Common myeloid progenitor, CD34-positive (primary cell): ENCODE data around the gene CYB5R4.

ENCODE experiments used
- CTCF ChIA-PET: fragments of 350-600 bp; sonication (Branson Sonifier 250); formaldehyde crosslinking; loops from one replicate; lab custom pipeline; 2021; ENCODE audit warnings: antibody characterized with exemption; lab: Charles Lee
- POLR2A ChIA-PET: fragments of 350-600 bp; sonication (Branson Sonifier 250); formaldehyde crosslinking; loops from one replicate; lab custom pipeline; 2021; ENCODE audit warnings: antibody characterized with exemption; lab: Charles Lee
- DNase-seq, 3 donors: peaks; one replicate each; pipeline versions ENCODE4 v3.0.0 to v3.0.0-alpha.2; 2013
- H3K27ac ChIP-seq, 2 experiments: 1 replicate in 1 of 2; 2 replicates in 1 of 2; pipeline ENCODE4 v1.7.0; 2013; ENCODE audit warnings: inconsistent platforms in 2 of 2, low read length in 2 of 2, mild to moderate bottlenecking in 2 of 2, low read depth in 1 of 2, moderate library complexity in 1 of 2; ENCODE audit not compliant: severe bottlenecking in 2 of 2, insufficient read depth in 1 of 2, poor library complexity in 1 of 2
- H3K27me3 ChIP-seq, 5 experiments: replicated peaks in 2 of 5; 1 replicate in 3 of 5; 2 replicates in 2 of 5; pipeline versions ENCODE4 v1.6.1 to v1.7.0; 2013; ENCODE audit warnings: low read length in 4 of 5, mild to moderate bottlenecking in 2 of 5, moderate library complexity in 2 of 5, inconsistent platforms in 1 of 5; ENCODE audit not compliant: insufficient read depth in 5 of 5, control insufficient read depth in 4 of 5
- H3K36me3 ChIP-seq, 4 experiments: 1 replicate in 2 of 4; 2 replicates in 2 of 4; pipeline versions ENCODE4 v1.6.1 to v1.7.0; 2013; ENCODE audit warnings: low read length in 3 of 4, control low read depth in 1 of 4, mild to moderate bottlenecking in 1 of 4; ENCODE audit not compliant: control insufficient read depth in 4 of 4, insufficient read depth in 4 of 4
- H3K4me1 ChIP-seq, 4 experiments: 1 replicate in 3 of 4; 2 replicates in 1 of 4; pipeline versions ENCODE4 v1.6.1 to v1.7.1; 2013; ENCODE audit warnings: low read length in 3 of 4, mild to moderate bottlenecking in 3 of 4, control low read depth in 1 of 4, inconsistent platforms in 1 of 4, moderate library complexity in 1 of 4; ENCODE audit not compliant: control insufficient read depth in 4 of 4, insufficient read depth in 4 of 4; ENCODE audit errors: control extremely low read depth in 1 of 4
- H3K4me3 ChIP-seq, 7 experiments: 1 replicate in 4 of 7; 2 replicates in 3 of 7; pipeline versions ENCODE4 v1.5.1 to v1.7.0; 2013; ENCODE audit warnings: mild to moderate bottlenecking in 7 of 7, low read length in 6 of 7, moderate library complexity in 6 of 7, inconsistent platforms in 2 of 7, low read depth in 2 of 7, control low read depth in 1 of 7; ENCODE audit not compliant: insufficient read depth in 4 of 7, control insufficient read depth in 1 of 7; ENCODE audit errors: extremely low read depth in 1 of 7
- H3K9me3 ChIP-seq, 5 experiments: 1 replicate in 4 of 5; 2 replicates in 1 of 5; pipeline versions ENCODE4 v1.6.1 to v1.7.1; 2013; ENCODE audit warnings: low read length in 4 of 5, mild to moderate bottlenecking in 2 of 5, inconsistent platforms in 1 of 5, low read depth in 1 of 5, moderate library complexity in 1 of 5; ENCODE audit not compliant: control insufficient read depth in 4 of 5, insufficient read depth in 2 of 5; ENCODE audit errors: control extremely low read depth in 1 of 5
- WGBS: methylation state at CpG from one replicate; pipeline ENCODE4 v1.1.5; 2013; ENCODE audit not compliant: insufficient coverage; 5-methylcytosine and 5-hydroxymethylcytosine counted together

CYB5R4 gene

DNA sequence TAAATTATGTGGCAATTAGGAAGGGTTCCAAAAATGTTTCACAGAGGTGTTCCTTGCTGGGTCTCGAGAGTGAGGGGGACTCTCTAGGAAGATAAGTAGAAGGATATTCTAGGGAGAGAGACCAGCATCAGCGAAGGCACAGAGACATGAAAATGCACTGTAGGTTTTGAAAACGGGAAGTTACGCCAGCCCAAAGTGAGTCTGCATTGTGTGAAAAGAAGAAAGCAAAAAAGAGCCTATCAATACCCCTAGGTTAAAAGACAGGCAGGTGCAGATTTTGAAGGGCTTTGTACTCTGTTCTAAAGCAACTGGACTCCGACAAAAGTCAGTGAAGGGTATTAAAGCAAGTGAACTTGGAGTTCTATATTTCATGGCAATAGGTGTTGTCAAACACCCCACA lies 148.4 kb downstream of the CYB5R4 start:
- POLR2A ChIA-PET, result no interaction called here

GRCh38 chr6:84013354-84013753 lies 153.9 kb downstream of the CYB5R4 start:
- Histone ChIP-seq H3K4me1 (no peaks in the 10 kb centered on the region), H3K36me3 (no peaks in the 10 kb centered on the region), H3K4me3 (no peak overlapping the region), H3K9me3 (no peaks in the 10 kb centered on the region), H3K27ac (no peak overlapping the region), H3K27me3 (no peaks in the 10 kb centered on the region)
- ChIA-PET CTCF (no interaction called here), POLR2A (no interaction called here)
- DNase-seq, result no peak
- WGBS, result 100% methylated on average over 1 of the region's 2 CpGs

More for the DNA sequence above, 148.4 kb downstream of the CYB5R4 start:
- DNase-seq, result peak in 2 of 3 donors; percentile 11 to 24
- H3K36me3 ChIP-seq, result no peaks in the 10 kb centered on the region
- no peak overlapping the region for H3K4me3 ChIP-seq
- WGBS, result 50% methylated on average over 5 of the region's 5 CpGs
- no peak overlapping the region for H3K27ac ChIP-seq
- no peaks in the 10 kb centered on the region for H3K4me1 ChIP-seq
- H3K27me3 ChIP-seq, result no peaks in the 10 kb centered on the region
- H3K9me3 ChIP-seq, result no peaks in the 10 kb centered on the region
- CTCF ChIA-PET, result no interaction called here

DNA sequence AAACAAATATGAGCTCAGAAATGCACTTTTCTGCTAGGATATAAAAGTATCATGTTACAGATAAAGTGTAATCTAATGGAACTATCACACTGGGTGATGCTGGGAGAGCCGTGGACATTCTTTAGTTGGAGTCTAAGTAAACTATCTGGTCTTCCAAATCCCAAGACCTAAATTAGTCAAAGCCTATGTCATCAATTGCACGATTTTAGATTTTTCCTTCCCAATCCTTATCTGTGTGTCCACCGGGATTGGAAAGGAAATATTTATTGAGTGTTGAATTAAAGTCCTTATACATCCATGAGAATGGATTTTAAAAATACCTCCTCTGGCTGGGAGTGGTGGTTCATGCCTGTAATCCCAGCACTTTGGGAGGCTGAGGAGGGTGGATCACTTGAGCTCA lies 154.4 kb downstream of the CYB5R4 start:
- no peak for DNase-seq
- peaks cover 0 to 2% (median 0%) of the 10 kb centered on the region in 5 experiments for H3K27me3 ChIP-seq
- 100% methylated on average over 1 of the region's 3 CpGs for WGBS
- no peak overlapping the region for H3K27ac ChIP-seq
- ChIA-PET POLR2A (no interaction called here), CTCF (no interaction called here)
- H3K4me3 ChIP-seq, result no peak overlapping the region
- H3K36me3 ChIP-seq, result no peaks in the 10 kb centered on the region
- no peaks in the 10 kb centered on the region for H3K9me3 ChIP-seq
- no peaks in the 10 kb centered on the region for H3K4me1 ChIP-seq

DNA sequence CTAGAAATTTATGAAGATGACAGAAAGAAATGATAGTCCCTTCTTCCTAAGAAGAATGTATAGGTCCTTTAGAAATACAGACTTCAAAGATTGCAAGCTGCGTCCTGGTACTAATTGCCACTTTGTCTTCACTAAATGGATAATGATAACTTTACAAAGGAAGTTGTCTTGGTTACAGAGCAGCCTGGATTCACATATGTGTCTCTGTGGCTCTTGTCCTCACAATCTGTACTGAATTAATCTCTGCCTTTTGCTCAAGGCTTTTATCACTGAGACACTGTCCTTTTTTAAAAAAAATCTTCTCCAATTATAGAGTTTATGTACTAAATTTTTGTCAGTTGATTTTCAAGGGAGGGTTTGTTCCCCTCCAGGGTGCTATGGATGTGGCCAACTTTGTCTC lies 156.5 kb downstream of the CYB5R4 start:
- ChIA-PET CTCF (no interaction called here), POLR2A (no interaction called here)
- Histone ChIP-seq H3K27ac (no peak overlapping the region), H3K36me3 (no peaks in the 10 kb centered on the region), H3K4me3 (no peak overlapping the region), H3K27me3 (peaks cover 0 to 5% (median 0%) of the 10 kb centered on the region in 5 experiments), H3K4me1 (no peaks in the 10 kb centered on the region), H3K9me3 (no peaks in the 10 kb centered on the region)
- WGBS, result no CpG with 5 or more reads among the region's 1 CpG
- no peak for DNase-seq
